Suprapubic skin (tissue), 4 donors: ENCODE measurements around the gene SLK. TPM values are rescaled to one million over a fixed set of nuclear protein-coding genes. Genes with fewer than 3 reads are reported as not detected.

Experiments used
- DNase-seq, 2 donors: peaks; one replicate each; pipeline ENCODE4 v3.0.0-alpha.2; 2019; ENCODE audit warnings: low spot score in 2 of 2
- H3K27ac ChIP-seq: fragments of 200-600 bp; sonication (generic); one replicate; pipeline ENCODE4 v1.5.1; 2019
- H3K27me3 ChIP-seq: fragments of 200-600 bp; sonication (generic); one replicate; pipeline ENCODE4 v1.5.1; 2019
- H3K36me3 ChIP-seq: fragments of 200-600 bp; sonication (generic); one replicate; pipeline ENCODE4 v1.5.1; 2019
- H3K4me1 ChIP-seq: fragments of 200-600 bp; sonication (generic); one replicate; pipeline ENCODE4 v1.5.1; 2019
- H3K4me3 ChIP-seq: fragments of 200-600 bp; sonication (generic); one replicate; pipeline ENCODE4 v1.5.1; 2019; ENCODE audit warnings: mild to moderate bottlenecking
- H3K9me3 ChIP-seq: fragments of 200-600 bp; sonication (generic); one replicate; pipeline ENCODE4 v1.5.1; 2019
- CTCF ChIP-seq, 2 donors: fragments of 200-600 bp in 1 of 2; fragments of 450-650 bp in 1 of 2; sonication (generic) in 1 of 2; IDR thresholded peaks; one replicate each; pipeline ENCODE4 v1.5.1; 2016 to 2019; ENCODE audit warnings: antibody characterized with exemption in 2 of 2, mild to moderate bottlenecking in 1 of 2, moderate library complexity in 1 of 2
- EP300 ChIP-seq: sonication (generic); formaldehyde crosslinking; IDR thresholded peaks from one replicate; pipeline ENCODE4 v1.6.1; 2017; ENCODE audit warnings: antibody characterized with exemption
- POLR2A ChIP-seq, 2 donors: fragments of 450-650 bp; IDR thresholded peaks; one replicate each; pipeline ENCODE4 v1.6.1; 2017; ENCODE audit warnings: antibody characterized with exemption in 2 of 2, mild to moderate bottlenecking in 2 of 2, moderate library complexity in 2 of 2
- POLR2AphosphoS5 ChIP-seq, 3 donors: sonication (generic); formaldehyde crosslinking; IDR thresholded peaks; one replicate each; pipeline ENCODE4 v1.6.1; 2017; ENCODE audit warnings: antibody characterized with exemption in 3 of 3
- WGBS: methylation state at CpG from one replicate; pipeline ENCODE4 v1.1.5; 2018; 5-methylcytosine and 5-hydroxymethylcytosine counted together
- total RNA-seq, 4 donors: library from RNA; depleted of rRNA; stranded (reverse); fragments of >200 nt; gene quantifications; one replicate each; pipeline ENCODE4 v1.1.0, GENCODE V29; 2016

Gene SLK
- total RNA-seq, 4 donors from 2014 or later, result 38.1 to 81.4 (median 56.3) TPM

- no peak for DNase-seq
- H3K36me3 ChIP-seq, result no peaks in the 10 kb centered on the region
- no peaks in the 10 kb centered on the region for H3K27me3 ChIP-seq
- H3K4me1 ChIP-seq, result no peaks in the 10 kb centered on the region
- H3K9me3 ChIP-seq, result no peaks in the 10 kb centered on the region
- WGBS, result 84% methylated on average over 3 of the region's 3 CpGs
- no peak overlapping the region for H3K4me3 ChIP-seq
- H3K27ac ChIP-seq, result no peak overlapping the region
- TF ChIP-seq CTCF (IDR thresholded peaks at IDR 0.05) (no peak), POLR2AphosphoS5 (IDR thresholded peaks at IDR 0.05) (no peak), POLR2A (IDR thresholded peaks at IDR 0.05) (no peak), EP300 (no peak)
These were observed 6.8 kb upstream of the SLK start for GRCh38 chr10:103960103-103960502.

GRCh38 chr10:103967448-103968071 is 620 bp downstream of the SLK start:
- Histone ChIP-seq H3K9me3 (no peaks in the 10 kb centered on the region), H3K27me3 (no peaks in the 10 kb centered on the region), H3K27ac (peak overlapping the region; percentile 100), H3K4me1 (peaks cover 43% of the 10 kb centered on the region), H3K36me3 (no peaks in the 10 kb centered on the region), H3K4me3 (peak overlapping the region; percentile 97)
- TF ChIP-seq CTCF (IDR thresholded peaks at IDR 0.05), result no peak
- TF ChIP-seq POLR2A (IDR thresholded peaks at IDR 0.05), result no peak
- TF ChIP-seq EP300, result no peak
- TF ChIP-seq POLR2AphosphoS5 (IDR thresholded peaks at IDR 0.05), result no peak
- DNase-seq, result no peak
- 0% methylated on average over 21 of the region's 55 CpGs for WGBS

- Histone ChIP-seq H3K4me1 (peaks cover 52% of the 10 kb centered on the region), H3K4me3 (peak overlapping the region; percentile 97), H3K9me3 (no peaks in the 10 kb centered on the region), H3K27ac (peak overlapping the region; percentile 100), H3K36me3 (no peaks in the 10 kb centered on the region), H3K27me3 (no peaks in the 10 kb centered on the region)
- TF ChIP-seq POLR2A (IDR thresholded peaks at IDR 0.05) (no peak), CTCF (IDR thresholded peaks at IDR 0.05) (no peak), POLR2AphosphoS5 (IDR thresholded peaks at IDR 0.05) (no peak), EP300 (no peak)
- DNase-seq, result no peak
- 42% methylated on average over 23 of the region's 23 CpGs for WGBS
These were observed 1.8 kb downstream of the SLK start for GRCh38 chr10:103968441-103969391.

- Histone ChIP-seq H3K27me3 (no peaks in the 10 kb centered on the region), H3K4me3 (peak overlapping the region; percentile 97), H3K9me3 (no peaks in the 10 kb centered on the region), H3K27ac (peak overlapping the region; percentile 28), H3K36me3 (no peaks in the 10 kb centered on the region), H3K4me1 (peaks cover 52% of the 10 kb centered on the region)
- no peak for TF ChIP-seq POLR2AphosphoS5 (IDR thresholded peaks at IDR 0.05)
- no peak for TF ChIP-seq CTCF (IDR thresholded peaks at IDR 0.05)
- DNase-seq, result no peak
- 15% methylated on average over 4 of the region's 4 CpGs for WGBS
These were observed 2.5 kb downstream of the SLK start for GRCh38 chr10:103969436-103969835.
